Retinal pigment epithelial cell (primary cell): ENCODE measurements around the gene GPR39.

Source experiments
- DNase-seq: peaks from one replicate; pipeline ENCODE4 v3.0.0-alpha.2; 2010; ENCODE audit warnings: low read depth
- H3K4me3 ChIP-seq: 2 replicates; pipeline ENCODE4 v1.5.1; 2011; ENCODE audit warnings: mild to moderate bottlenecking, low read length, control low read depth, moderate library complexity
- TF ChIP-seq, protein P1 (sequence below): conservative IDR thresholded peaks from 2 replicates; pipeline ENCODE4 v1.5.1; 2011; ENCODE audit warnings: low read depth, low read length, control low read depth, inconsistent platforms

The GPR39 gene

DNA sequence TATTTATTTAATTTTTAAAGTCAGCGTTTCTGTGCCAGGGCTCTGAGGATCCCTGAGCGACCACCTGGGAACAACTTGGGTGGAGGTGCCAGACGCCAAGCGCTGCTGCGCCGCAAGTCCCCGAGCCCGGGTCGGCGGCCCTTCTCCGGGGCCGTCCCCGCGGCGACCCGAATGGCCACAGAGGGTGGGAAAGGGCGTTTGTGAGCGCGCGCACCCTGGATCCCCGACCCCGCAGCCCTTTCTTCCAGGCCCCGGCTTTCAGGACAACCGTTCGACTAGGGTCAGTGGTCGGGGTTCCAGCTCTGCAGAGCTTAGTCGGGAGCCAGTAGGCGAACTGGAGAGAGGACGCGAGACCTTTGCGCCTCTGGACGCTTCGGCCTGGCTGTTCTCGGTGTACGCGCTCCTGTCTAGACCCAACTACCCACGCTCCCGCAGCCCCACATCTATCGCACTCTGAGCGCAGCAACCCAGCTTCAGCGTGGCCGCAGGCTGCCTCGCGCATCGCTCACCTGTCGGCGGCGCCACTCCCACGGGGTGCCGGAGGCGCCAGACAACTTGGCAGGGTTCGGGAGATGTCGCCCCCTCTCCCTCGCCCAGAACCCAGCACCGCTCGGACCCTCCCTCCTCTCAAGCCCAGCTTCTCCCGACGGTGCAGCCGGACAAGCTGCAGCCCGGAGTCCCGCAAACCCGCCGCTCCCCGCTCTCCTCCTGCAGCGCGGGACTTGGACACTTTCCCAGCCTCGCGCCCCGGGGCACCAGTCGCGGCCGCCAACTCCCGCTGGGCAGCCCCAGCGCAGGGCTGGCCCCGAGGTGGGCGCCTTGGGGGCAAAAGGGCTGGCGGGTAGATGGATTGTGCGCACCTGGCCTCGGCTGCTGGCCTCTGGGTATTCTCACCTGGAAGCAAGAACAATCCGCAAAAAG, 252.6 kb downstream of the GPR39 start:
- DNase-seq: no peak
- TF ChIP-seq, protein P1, sequence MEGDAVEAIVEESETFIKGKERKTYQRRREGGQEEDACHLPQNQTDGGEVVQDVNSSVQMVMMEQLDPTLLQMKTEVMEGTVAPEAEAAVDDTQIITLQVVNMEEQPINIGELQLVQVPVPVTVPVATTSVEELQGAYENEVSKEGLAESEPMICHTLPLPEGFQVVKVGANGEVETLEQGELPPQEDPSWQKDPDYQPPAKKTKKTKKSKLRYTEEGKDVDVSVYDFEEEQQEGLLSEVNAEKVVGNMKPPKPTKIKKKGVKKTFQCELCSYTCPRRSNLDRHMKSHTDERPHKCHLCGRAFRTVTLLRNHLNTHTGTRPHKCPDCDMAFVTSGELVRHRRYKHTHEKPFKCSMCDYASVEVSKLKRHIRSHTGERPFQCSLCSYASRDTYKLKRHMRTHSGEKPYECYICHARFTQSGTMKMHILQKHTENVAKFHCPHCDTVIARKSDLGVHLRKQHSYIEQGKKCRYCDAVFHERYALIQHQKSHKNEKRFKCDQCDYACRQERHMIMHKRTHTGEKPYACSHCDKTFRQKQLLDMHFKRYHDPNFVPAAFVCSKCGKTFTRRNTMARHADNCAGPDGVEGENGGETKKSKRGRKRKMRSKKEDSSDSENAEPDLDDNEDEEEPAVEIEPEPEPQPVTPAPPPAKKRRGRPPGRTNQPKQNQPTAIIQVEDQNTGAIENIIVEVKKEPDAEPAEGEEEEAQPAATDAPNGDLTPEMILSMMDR: peak; percentile 31
- peak overlapping the region; percentile 49 for H3K4me3 ChIP-seq

DNA sequence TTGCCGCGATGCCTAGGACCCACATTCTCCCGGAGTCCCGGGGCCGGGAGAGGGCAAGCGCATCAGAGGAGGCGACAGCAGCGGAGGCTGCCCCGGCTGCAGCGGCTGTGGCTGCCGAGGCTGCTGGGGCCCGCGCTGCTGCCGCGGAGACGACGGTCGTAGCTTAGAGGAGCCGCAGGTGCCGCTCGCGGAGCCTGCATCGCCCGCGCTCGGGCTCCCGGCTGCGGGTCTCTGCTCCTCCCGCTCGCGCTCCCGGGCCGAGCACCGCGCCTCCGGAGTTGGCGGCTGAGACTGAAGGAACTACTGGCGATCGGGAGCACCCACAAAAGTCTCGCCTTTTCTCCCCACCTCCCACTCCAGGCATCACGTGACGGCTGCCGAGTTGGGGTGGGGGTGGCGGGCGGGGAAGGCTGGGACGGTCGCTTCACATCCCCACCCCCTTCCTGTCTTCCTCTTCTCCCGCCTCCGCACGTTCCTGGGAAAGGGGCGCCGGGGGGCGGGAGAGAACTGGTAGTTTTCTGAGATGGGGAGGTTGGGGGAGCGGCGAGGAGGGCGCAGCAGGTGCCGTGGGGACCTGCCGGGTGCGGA, 253.4 kb downstream of the GPR39 start, which contains the start of gene LYPD1:
LYPD1 (minus strand) TSS at position 298 of the 588 bp plus-strand sequence; CDS start at position 25, 273 bp downstream.
- TF ChIP-seq, protein P1: no peak
- H3K4me3 ChIP-seq: peak within 1 kb of the TSS; percentile 49
- DNase-seq: no peak

DNA sequence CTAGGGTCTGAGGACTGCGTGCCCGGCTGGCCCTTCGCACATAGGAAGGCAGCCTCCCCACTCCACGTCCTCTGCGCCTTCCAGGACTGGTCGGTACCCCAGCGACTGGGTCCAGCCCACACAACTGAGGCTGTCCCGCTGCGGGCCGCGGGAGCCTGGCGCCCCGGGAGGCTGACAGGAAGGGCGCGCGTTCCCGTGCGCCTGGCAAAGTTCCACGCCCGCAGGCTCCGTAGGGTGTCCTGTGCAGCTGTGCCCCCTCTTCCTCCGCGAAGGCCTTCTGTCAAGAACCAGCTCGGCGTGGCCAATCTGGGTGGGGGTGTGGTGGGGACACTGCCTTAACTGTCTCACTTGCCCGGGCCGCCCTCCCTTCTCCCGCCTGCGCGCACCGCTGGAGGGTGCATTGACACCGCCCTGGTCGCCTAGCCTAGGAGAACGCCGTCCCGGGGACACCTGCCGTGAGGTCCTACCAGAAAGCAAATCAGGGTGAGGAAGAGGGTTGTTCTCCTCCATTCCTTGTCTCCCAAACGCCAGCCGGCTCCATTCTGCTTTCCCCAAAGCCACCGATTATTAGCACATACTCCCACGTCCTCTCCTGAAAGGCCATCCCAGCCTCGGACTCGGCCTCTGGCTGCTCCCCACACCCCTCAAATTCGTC, 254.0 kb downstream of the GPR39 start:
- peak overlapping the region; percentile 49 for H3K4me3 ChIP-seq
- no peak for DNase-seq
- TF ChIP-seq, protein P1: no peak

DNA sequence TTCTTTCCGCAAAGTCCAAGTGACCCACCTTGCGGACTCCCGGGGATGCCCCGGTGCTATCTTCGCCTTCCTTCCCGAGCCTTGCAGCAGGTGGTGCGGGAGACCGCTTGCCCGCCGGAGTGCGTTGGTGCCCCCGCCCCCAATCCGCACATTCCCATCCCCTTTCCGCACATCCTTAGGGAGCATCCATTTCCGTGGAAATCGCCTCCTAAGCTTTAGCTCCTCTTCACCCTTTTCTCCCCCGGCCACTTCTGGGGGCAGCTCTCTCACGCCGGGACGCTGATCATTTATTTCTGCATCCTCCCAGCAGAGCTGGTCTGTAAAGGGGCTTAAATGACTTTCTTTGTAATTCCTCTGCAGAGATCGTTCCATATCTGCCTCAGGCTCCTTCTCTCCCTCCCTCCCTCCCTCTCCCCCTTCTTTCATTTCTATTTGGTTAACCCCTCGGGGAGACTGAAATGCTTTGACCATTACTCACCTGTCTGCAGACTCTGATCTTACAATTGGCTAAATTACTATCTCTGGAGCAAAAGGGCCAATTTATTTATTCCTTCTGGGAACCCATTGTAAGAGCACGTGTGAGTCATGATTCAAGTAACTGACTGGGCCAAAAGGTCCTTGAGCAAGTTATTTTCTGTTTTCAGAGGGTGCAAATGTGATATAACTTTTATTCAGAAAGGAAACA, 254.7 kb downstream of the GPR39 start:
- H3K4me3 ChIP-seq: peak overlapping the region; percentile 49
- TF ChIP-seq, protein P1: no peak
- peak; percentile 75 for DNase-seq

DNA sequence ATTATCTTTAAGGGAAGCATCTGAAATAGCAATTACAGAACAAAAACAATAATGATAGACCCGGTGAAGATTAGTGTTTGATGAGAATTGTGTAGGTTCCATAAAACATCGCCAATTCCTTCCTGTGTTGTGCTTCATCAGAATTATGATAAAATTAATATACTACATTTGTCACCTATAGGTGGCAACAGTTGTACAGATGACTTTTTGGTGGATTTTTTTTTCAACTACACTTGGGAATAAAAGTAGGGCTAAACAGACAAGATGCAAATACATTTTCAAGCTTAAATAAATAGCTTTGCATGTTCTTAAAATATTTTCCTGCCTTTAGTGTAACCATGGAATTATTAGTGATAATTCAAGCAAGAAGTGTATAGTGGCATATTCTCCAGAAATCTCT, 260.4 kb downstream of the GPR39 start:
- H3K4me3 ChIP-seq: no peak overlapping the region
- TF ChIP-seq, protein P1: peak; percentile 30
- no peak for DNase-seq

DNA sequence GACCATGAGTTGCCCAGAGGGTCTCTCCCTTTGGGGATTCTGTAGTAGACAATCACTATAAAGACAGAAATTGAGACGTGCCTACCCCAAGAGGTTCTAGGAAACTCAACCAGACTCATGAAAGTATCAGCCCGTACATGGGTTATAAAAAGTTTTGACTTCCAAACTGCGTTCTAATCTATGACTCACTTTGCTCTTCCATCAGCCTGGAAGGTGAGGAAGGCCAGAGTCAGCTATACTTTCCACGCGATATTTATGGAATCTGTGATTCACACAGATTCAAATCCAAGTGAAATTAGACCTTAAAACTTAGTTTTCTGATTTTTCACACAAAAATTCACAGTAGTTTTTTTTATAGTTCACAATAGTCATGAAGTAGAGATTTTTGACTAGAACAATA, 261.1 kb downstream of the GPR39 start:
- H3K4me3 ChIP-seq: no peak overlapping the region
- no peak for DNase-seq
- TF ChIP-seq, protein P1: no peak
